HepG2 (cell line): ENCODE measurements around the gene CDK2AP2. TPM values are rescaled to one million over a fixed set of nuclear protein-coding genes. Genes with fewer than 3 reads are reported as not detected.

Source experiments
- ATAC-seq: fragments of 200-7000 bp; cut with Tn5 transposase; 3 replicates; pipeline ENCODE4 v1.9.1; 2020; ENCODE audit warnings: mild to moderate bottlenecking, moderate library complexity
- BruUV-seq: library from RNA; stranded (reverse); fragments of 400-500 nt; replicated peaks from 2 replicates; lab custom pipeline; 2021; lab: Mats Ljungman, UMichigan
- CTCF ChIA-PET: fragments of 300-600 bp; formaldehyde crosslinking; extraction: SDS; loops from one replicate; lab custom pipeline; 2021; ENCODE audit warnings: low total read pairs, inconsistent platforms, low intra/inter-chr PET ratio; lab: Yijun Ruan, JAX
- POLR2A ChIA-PET: fragments of 350-600 bp; sonication (Branson Sonifier 250); formaldehyde crosslinking; loops from one replicate; lab custom pipeline; 2020; ENCODE audit warnings: antibody characterized with exemption, inconsistent platforms; lab: Yijun Ruan, JAX
- DNase-seq: peaks from one replicate; pipeline ENCODE4 v3.0.0-alpha.2; 2015; ENCODE audit warnings: low spot score
- FAIRE-seq: peaks from 3 replicates; lab custom pipeline; 2011; peaks lifted over from hg19 to GRCh38; lab: Jason Lieb, UNC
- H2AFZ ChIP-seq: one replicate; pipeline ENCODE4 v1.6.1; 2011; ENCODE audit warnings: low read length, inconsistent platforms
- H3K27ac ChIP-seq: fragments of 300-600 bp; 3 replicates; pipeline ENCODE4 v1.8.0; 2011; ENCODE audit warnings: mixed run types, mild to moderate bottlenecking, mixed read lengths, low read length, inconsistent platforms; ENCODE audit not compliant: insufficient read depth; ENCODE audit errors: extremely low read length
- H3K27me3 ChIP-seq, 2 experiments: fragments of 200-600 bp in 1 of 2; 2 replicates in 1 of 2; 3 replicates in 1 of 2; pipeline versions ENCODE4 v1.6.0 to v1.8.0; 2011; ENCODE audit warnings: low read length in 2 of 2, mild to moderate bottlenecking in 2 of 2, moderate library complexity in 2 of 2, inconsistent platforms in 1 of 2; ENCODE audit not compliant: insufficient read depth in 2 of 2, control insufficient read depth in 1 of 2
- H3K36me3 ChIP-seq, 2 experiments: fragments of 200-600 bp in 1 of 2; replicated peaks in 1 of 2; 2 replicates in 1 of 2; 3 replicates in 1 of 2; pipeline versions ENCODE4 v1.5.1 to v1.8.0; 2011; ENCODE audit warnings: low read length in 2 of 2, inconsistent platforms in 1 of 2; ENCODE audit not compliant: insufficient read depth in 2 of 2, control insufficient read depth in 1 of 2
- H3K4me1 ChIP-seq: 2 replicates; pipeline ENCODE4 v1.5.1; 2012; ENCODE audit warnings: low read length, inconsistent platforms; ENCODE audit not compliant: insufficient read depth
- H3K4me2 ChIP-seq: 2 replicates; pipeline ENCODE4 v1.6.0; 2011; ENCODE audit warnings: low read depth, low read length, inconsistent platforms
- H3K4me3 ChIP-seq, 3 experiments: fragments of 200-600 bp in 1 of 3; sonication (generic), shearing (Covaris generic) in 1 of 3; replicated peaks in 1 of 3; 2 replicates each; pipeline ENCODE4 v1.5.1; 2011 to 2016; ENCODE audit warnings: low read length in 3 of 3, inconsistent platforms in 2 of 3, low read depth in 2 of 3, mild to moderate bottlenecking in 2 of 3, control low read depth in 1 of 3, mixed read lengths in 1 of 3; ENCODE audit not compliant: insufficient read depth in 1 of 3
- H3K79me2 ChIP-seq: one replicate; pipeline ENCODE4 v1.6.1; 2011; ENCODE audit warnings: low read length, inconsistent platforms; ENCODE audit not compliant: insufficient read depth
- H3K9ac ChIP-seq: 2 replicates; pipeline ENCODE4 v1.6.0; 2011; ENCODE audit warnings: mild to moderate bottlenecking, low read depth, low read length, inconsistent platforms; ENCODE audit not compliant: insufficient read depth
- H3K9me3 ChIP-seq: 2 replicates; pipeline ENCODE4 v1.5.1; 2012; ENCODE audit warnings: mild to moderate bottlenecking, low read length
- H4K20me1 ChIP-seq: 2 replicates; pipeline ENCODE4 v1.6.0; 2011; ENCODE audit warnings: inconsistent platforms, mild to moderate bottlenecking, low read length, moderate library complexity; ENCODE audit not compliant: insufficient read depth
- ELF1 ChIP-seq: sonication (generic); formaldehyde crosslinking; IDR thresholded peaks from 2 replicates; pipeline ENCODE4 v1.4.0; 2020; ENCODE audit warnings: missing genetic modification reagents
- KAT7 ChIP-seq: IDR thresholded peaks from 2 replicates; pipeline ENCODE4 v1.6.1; 2018; ENCODE audit warnings: borderline replicate concordance, missing compliant biosample characterization
- NR2F6 ChIP-seq, 2 experiments: IDR thresholded peaks; 2 replicates each; pipeline ENCODE4 v1.6.1; 2016; ENCODE audit warnings: antibody characterized with exemption in 1 of 2, mild to moderate bottlenecking in 1 of 2
- PAF1 ChIP-seq: IDR thresholded peaks from 2 replicates; pipeline ENCODE4 v1.6.1; 2016; ENCODE audit warnings: missing genetic modification reagents, missing compliant biosample characterization
- POGZ ChIP-seq: sonication (generic); formaldehyde crosslinking; IDR thresholded peaks from 2 replicates; pipeline ENCODE4 v1.4.0; 2020; ENCODE audit warnings: mild to moderate bottlenecking, missing genetic modification reagents
- STAG1 ChIP-seq: sonication (generic); formaldehyde crosslinking; IDR thresholded peaks from 2 replicates; pipeline ENCODE4 v1.4.0; 2020; ENCODE audit warnings: missing genetic modification reagents
- ZEB1 ChIP-seq: IDR thresholded peaks from 2 replicates; pipeline ENCODE4 v1.6.1; 2012; ENCODE audit warnings: mild to moderate bottlenecking, low read depth, inconsistent platforms; ENCODE audit not compliant: insufficient replicate concordance
- ZNF337 ChIP-seq: sonication (generic); formaldehyde crosslinking; IDR thresholded peaks from 2 replicates; pipeline ENCODE4 v1.5.1; 2020; ENCODE audit warnings: missing genetic modification reagents, low read depth, mild to moderate bottlenecking, borderline replicate concordance
- ZNF432 ChIP-seq: sonication (generic); formaldehyde crosslinking; IDR thresholded peaks from 2 replicates; pipeline ENCODE4 v1.5.0; 2020; ENCODE audit warnings: missing genetic modification reagents, mild to moderate bottlenecking, borderline replicate concordance
- ZNF883 ChIP-seq: sonication (generic); formaldehyde crosslinking; IDR thresholded peaks from 2 replicates; pipeline ENCODE4 v1.5.1; 2020; ENCODE audit warnings: mild to moderate bottlenecking, missing genetic modification reagents; ENCODE audit errors: not compliant biosample characterization
- WGBS: methylation state at CpG from one replicate; pipeline ENCODE4 v1.1.6; 2017; ENCODE audit warnings: low lambda C conversion rate; 5-methylcytosine and 5-hydroxymethylcytosine counted together
- in situ Hi-C: cut with HindIII; loops from 2 replicates; pipeline ENCODE4 v1.10.0; 2017; ENCODE audit warnings: low pct_unique_long_range_greater_than_20kb; ENCODE audit not compliant: extremely low pct_ligation_motif_present
- intact Hi-C: fragments of 100-400 bp; cut with micrococcal nuclease; formaldehyde crosslinking; loops from one replicate; pipeline ENCODE4 v1.10.0; 2022; ENCODE audit not compliant: unreplicated experiment
- polyA plus RNA-seq, 8 experiments: library from polyadenylated mRNA; depleted of rRNA in 3 of 8; stranded (reverse) in 7 of 8; unstranded in 1 of 8; fragments of >200 nt; fragmentation: Illumina TruSeq in 4 of 8; extraction: Trizol in 4 of 8; gene quantifications; 2 replicates each; pipeline versions ENCODE4 v1.2.1 to v1.2.3, GENCODE V29; 2011 to 2016; ENCODE audit warnings: low read depth in 4 of 8, missing spikeins in 1 of 8, mixed read lengths in 1 of 8; ENCODE audit not compliant: insufficient read depth in 1 of 8
- total RNA-seq, 5 experiments: library from RNA; depleted of rRNA; stranded (reverse); fragments of >200 nt; fragmentation: Illumina TruSeq; extraction: Trizol; gene quantifications; 2 replicates each; pipeline ENCODE4 v1.2.3, GENCODE V29; 2016; ENCODE audit warnings: low read depth in 1 of 5
- TF ChIP-seq, protein P1 (sequence below): sonication (generic); formaldehyde crosslinking; IDR thresholded peaks from 2 replicates; pipeline ENCODE4 v1.4.0; 2020; ENCODE audit warnings: missing genetic modification reagents; ENCODE audit errors: not compliant biosample characterization
- TF ChIP-seq, protein P2 (sequence below): sonication (generic); formaldehyde crosslinking; IDR thresholded peaks from 2 replicates; pipeline ENCODE4 v1.8.1; 2023; ENCODE audit warnings: missing genetic modification reagents, mild to moderate bottlenecking, borderline replicate concordance
- TF ChIP-seq, protein P3 (sequence below): IDR thresholded peaks from 2 replicates; pipeline ENCODE4 v1.6.1; 2016; ENCODE audit warnings: low read depth, borderline replicate concordance
- TF ChIP-seq, protein P4 (sequence below): sonication (generic); formaldehyde crosslinking; IDR thresholded peaks from 2 replicates; pipeline ENCODE4 v1.4.0; 2020; ENCODE audit warnings: missing genetic modification reagents

CDK2AP2 gene
- total and polyA plus RNA-seq, 2 of the 13 experiments (the other 11 are each of a cell fraction or from before 2014, with no cell fraction given) = 15.0 to 23.2 TPM

DNA sequence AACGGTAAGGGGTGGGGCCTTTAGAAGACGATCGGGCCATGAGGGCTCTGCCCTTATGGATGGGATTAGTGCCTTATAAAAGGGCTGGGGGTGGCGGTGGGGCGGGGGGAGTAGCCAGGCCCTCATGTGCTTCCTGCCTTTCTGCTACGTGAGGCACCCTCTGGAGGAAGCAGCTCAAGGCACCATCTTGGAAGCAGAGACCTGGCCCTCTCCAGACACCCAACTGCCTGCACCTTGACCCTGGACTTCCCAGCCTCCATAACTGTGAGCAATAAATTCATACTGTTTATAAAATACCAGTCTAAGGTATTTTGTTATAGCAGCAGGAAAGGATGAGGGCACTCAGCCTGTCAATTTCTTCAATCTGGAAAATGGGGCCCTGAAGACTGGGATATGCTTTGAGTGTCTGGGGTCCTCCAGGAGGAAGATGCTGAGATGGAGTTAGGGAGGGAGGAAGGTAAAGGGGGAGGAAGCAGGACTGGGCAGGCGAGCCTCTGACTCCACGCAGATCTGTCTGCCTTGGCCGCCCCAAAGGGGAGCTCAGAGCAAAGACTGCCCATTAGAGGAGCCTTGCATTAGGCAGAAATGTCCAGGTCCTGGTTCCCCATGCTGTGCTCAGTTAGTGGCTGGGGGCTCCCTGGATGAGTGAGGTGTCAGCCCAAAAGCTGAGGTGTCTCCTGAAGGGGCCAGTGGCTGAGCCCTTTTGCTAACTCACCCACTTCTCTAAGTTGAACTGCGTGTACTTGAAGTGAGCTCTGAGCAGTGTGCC is 10.0 kb upstream of the CDK2AP2 start (continued):
- no peak for TF ChIP-seq ZNF432 (CRISPR knock-in tag)
- no peak for TF ChIP-seq NR2F6 (IDR thresholded peaks at IDR 0.05)
- TF ChIP-seq NR2F6 (CRISPR knock-in tag; IDR thresholded peaks at IDR 0.05) = no peak
- TF ChIP-seq, protein P1, sequence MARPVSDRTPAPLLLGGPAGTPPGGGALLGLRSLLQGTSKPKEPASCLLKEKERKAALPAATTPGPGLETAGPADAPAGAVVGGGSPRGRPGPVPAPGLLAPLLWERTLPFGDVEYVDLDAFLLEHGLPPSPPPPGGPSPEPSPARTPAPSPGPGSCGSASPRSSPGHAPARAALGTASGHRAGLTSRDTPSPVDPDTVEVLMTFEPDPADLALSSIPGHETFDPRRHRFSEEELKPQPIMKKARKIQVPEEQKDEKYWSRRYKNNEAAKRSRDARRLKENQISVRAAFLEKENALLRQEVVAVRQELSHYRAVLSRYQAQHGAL = no peak

DNA sequence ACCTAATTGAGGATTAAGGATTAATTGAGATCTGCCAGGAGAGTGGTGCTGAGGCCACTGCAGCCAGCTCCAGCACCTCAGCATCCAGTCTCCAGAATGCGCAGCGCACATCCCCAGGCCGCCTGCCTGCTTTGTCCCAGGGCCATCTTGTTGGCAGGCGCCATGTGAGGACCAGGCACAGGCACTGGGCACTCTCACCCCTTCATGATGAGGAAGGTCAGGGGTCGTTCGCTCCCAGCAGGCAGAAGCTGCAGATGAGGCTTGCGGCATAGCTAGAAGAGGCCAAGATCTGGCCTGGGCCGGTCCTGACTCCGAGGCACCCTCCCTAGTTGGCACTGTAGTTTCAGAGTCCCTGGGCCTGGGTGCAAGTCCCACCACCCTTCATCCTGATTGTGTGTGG is 8.8 kb upstream of the CDK2AP2 start:
- DNase-seq (no peak), FAIRE-seq (no peak), ATAC-seq (no peak)
- intact Hi-C loops (no loop called here), in situ Hi-C loops (no loop called here)
- Histone ChIP-seq H3K27me3 (peaks cover 4 to 8% of the 10 kb centered on the region in 2 experiments; a peak in 3 of 5 replicates), H3K27ac (no peak overlapping the region), H3K4me1 (no peaks in the 10 kb centered on the region), H3K79me2 (no peaks in the 10 kb centered on the region), H3K36me3 (no peaks in the 10 kb centered on the region), H3K9ac (no peak overlapping the region), H3K4me3 (no peak overlapping the region), H2AFZ (no peak overlapping the region), H3K4me2 (no peak overlapping the region), H3K9me3 (no peaks in the 10 kb centered on the region), H4K20me1 (no peaks in the 10 kb centered on the region)
- 43% methylated on average over 3 of the region's 9 CpGs for WGBS
- POLR2A ChIA-PET = no interaction called here
- no TSS peak for BruUV-seq
- CTCF ChIA-PET = no interaction called here
- TF ChIP-seq, protein P1 = no peak
- TF ChIP-seq NR2F6 (IDR thresholded peaks at IDR 0.05) = no peak
- no peak for TF ChIP-seq NR2F6 (CRISPR knock-in tag; IDR thresholded peaks at IDR 0.05)
- TF ChIP-seq, protein P2, sequence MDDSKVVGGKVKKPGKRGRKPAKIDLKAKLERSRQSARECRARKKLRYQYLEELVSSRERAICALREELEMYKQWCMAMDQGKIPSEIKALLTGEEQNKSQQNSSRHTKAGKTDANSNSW = no peak
- TF ChIP-seq ELF1 (CRISPR knock-in tag) = no peak
- TF ChIP-seq, protein P3, sequence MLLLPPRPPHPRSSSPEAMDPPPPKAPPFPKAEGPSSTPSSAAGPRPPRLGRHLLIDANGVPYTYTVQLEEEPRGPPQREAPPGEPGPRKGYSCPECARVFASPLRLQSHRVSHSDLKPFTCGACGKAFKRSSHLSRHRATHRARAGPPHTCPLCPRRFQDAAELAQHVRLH (CRISPR knock-in tag) = no peak
- no peak for TF ChIP-seq PAF1 (CRISPR knock-in tag)
- TF ChIP-seq ZNF337 (CRISPR knock-in tag) = no peak
- TF ChIP-seq, protein P4, sequence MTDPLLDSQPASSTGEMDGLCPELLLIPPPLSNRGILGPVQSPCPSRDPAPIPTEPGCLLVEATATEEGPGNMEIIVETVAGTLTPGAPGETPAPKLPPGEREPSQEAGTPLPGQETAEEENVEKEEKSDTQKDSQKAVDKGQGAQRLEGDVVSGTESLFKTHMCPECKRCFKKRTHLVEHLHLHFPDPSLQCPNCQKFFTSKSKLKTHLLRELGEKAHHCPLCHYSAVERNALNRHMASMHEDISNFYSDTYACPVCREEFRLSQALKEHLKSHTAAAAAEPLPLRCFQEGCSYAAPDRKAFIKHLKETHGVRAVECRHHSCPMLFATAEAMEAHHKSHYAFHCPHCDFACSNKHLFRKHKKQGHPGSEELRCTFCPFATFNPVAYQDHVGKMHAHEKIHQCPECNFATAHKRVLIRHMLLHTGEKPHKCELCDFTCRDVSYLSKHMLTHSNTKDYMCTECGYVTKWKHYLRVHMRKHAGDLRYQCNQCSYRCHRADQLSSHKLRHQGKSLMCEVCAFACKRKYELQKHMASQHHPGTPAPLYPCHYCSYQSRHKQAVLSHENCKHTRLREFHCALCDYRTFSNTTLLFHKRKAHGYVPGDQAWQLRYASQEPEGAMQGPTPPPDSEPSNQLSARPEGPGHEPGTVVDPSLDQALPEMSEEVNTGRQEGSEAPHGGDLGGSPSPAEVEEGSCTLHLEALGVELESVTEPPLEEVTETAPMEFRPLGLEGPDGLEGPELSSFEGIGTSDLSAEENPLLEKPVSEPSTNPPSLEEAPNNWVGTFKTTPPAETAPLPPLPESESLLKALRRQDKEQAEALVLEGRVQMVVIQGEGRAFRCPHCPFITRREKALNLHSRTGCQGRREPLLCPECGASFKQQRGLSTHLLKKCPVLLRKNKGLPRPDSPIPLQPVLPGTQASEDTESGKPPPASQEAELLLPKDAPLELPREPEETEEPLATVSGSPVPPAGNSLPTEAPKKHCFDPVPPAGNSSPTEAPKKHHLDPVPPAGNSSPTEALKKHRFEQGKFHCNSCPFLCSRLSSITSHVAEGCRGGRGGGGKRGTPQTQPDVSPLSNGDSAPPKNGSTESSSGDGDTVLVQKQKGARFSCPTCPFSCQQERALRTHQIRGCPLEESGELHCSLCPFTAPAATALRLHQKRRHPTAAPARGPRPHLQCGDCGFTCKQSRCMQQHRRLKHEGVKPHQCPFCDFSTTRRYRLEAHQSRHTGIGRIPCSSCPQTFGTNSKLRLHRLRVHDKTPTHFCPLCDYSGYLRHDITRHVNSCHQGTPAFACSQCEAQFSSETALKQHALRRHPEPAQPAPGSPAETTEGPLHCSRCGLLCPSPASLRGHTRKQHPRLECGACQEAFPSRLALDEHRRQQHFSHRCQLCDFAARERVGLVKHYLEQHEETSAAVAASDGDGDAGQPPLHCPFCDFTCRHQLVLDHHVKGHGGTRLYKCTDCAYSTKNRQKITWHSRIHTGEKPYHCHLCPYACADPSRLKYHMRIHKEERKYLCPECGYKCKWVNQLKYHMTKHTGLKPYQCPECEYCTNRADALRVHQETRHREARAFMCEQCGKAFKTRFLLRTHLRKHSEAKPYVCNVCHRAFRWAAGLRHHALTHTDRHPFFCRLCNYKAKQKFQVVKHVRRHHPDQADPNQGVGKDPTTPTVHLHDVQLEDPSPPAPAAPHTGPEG (CRISPR knock-in tag) = no peak
- no peak for TF ChIP-seq KAT7 (CRISPR knock-in tag)
- no peak for TF ChIP-seq POGZ (CRISPR knock-in tag)
- no peak for TF ChIP-seq STAG1 (CRISPR knock-in tag)
- TF ChIP-seq ZEB1 = no peak
- no peak for TF ChIP-seq ZNF883 (CRISPR knock-in tag)
